Measurements from ENCODE around the gene UPP2.

The UPP2 gene

DNA sequence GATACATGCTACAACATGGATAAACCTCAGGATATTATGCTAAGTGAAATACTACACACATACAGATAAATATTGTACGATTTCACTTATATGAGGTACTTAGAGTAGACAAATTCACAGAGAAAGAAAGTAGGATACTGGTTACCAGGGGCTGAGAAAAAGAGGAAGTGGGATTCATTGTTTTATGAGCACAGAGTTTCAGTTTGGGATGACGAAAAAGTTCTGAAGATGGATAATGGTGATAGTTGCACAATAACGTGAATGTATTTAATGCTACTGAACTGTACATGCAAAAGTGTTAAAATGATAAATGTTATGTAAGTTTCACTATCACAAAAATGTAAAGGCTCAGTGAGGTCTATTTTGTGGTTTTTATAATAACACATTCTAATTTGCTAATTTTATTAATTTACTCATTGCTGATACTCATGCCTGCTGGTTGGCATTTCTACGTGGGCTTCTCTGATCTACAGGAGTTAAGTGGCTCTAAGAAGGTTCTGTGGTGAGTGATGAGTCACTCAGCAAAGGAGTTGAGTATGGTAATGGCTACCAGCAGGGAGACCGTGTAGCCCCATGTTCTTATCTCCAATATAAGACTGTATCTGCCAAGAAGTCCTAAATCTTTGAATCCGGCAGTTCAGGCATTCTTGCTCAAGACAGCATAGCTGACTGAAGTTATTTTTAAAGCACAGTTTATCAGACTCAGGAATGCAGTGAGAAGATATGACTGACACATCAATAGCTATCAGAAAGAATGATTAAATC is 41.1 kb downstream of the UPP2 start:
- FAIRE-seq: no peak

DNA sequence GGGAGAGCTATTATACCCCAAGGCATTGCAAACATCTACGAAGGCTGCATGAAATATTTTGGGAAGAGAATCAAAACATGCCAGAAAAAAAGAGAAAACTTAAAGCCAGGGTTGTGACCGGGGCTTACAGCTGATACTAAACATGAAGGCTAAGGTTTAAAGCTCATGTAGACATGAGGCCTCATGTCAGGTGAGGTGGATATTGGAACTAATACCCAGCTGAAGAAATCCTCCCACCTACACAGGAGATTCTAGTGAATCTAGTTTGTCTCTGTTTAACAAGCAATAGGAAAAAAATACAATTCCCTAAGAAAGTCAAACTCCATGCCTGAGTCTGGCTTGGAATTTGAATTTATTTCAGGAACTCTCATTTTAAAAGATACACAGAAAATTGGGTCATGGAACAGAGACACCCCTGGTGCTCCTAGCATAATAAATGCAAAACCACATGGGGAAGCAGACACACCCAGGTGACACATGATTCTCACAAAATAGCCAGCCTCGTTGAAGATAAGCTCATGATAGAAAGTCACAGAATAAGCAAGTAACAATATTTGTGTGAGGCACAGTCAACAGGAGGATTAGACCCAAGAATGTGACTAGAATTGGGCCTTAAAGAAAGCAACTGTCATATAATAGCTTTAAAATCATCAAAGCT is 42.2 kb downstream of the UPP2 start:
- FAIRE-seq: no peak

DNA sequence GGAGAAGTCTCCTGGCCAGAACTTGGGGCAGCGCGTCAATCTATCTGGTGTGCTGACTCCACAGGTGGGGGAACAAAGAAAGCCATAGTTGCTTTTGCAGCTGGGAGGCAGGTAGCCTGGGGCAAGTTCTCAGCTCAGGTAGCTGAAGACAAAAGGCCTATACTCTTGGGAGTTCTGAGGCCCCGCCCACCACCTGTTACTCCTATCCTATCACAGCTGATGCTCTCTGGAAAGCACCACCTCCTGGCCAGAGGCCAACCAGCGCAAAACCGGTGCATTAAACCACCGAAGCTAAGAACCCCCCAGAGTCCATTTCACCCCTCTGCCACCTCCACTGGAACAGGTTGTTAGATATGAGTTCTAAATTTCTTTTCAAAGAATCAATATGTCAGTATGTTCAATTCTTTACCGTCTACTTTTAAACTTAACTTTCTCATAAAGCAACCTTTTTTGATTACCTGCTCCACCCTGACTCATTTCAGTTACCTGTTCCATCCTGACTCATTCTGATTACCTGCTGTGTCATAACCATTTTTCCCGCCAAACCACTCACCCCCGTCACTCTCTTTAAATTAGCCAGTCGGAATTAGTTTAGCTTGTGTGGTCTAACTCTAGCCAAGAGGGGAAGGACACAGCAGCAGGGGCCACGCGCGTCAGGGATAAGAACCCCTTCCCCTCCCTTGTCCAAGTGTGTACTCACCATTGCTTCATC is 43.4 kb downstream of the UPP2 start:
- FAIRE-seq: no peak

DNA sequence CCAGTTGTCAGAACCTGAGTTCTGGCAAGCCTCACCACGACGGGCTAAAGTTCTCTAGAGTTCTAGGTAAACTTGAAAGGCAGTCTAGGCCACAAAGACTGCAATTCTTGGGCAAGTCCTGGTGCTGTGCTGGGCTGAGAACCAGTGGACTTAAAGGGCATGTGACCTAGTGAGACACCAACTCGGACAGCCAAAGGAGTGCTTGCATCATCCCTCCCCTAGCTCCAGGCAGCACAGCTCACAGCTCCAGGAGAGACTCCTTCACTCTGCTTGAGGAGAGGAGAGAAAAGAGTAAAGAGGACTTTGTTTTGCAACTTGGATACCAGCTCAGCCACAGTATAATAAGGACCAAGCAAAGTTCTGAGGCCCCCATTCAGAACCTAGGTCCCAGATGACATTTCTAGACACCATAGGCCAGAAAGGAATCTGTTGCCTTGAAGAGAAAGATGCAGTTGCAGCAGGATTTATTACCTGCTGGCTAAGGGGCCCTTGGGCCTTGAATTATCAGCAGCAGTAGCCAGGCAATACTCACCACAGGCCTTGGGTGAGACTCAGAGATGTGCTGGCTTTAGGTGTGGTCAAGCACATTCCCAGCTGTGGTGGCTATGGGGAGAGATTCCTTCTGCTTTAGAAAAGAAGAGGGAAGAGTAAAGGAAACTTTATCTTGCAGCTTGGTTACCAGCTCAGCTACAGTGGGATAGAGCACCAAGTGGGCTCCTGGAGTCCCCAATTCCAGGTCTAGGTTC is 51.8 kb downstream of the UPP2 start:
- no peak for FAIRE-seq

DNA sequence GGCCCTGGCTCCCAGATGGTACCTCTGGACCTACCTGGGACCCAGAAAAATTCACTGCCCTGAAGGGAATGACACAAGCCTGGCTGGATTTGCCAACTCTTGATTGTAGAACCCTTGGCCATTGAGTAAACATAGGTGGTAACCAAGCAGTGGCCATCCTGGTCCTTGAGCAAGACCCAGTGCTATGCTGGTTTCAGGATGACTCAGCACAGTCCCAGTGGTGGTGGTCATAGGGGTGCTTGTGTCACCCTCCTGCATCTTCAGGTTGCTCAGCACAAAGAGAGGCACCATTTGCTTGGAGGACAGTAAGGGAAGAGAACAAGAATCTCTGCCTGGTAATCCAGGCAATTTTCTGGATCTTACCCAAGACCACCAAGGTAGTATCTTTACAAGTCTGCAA is 52.9 kb downstream of the UPP2 start:
- FAIRE-seq: no peak

DNA sequence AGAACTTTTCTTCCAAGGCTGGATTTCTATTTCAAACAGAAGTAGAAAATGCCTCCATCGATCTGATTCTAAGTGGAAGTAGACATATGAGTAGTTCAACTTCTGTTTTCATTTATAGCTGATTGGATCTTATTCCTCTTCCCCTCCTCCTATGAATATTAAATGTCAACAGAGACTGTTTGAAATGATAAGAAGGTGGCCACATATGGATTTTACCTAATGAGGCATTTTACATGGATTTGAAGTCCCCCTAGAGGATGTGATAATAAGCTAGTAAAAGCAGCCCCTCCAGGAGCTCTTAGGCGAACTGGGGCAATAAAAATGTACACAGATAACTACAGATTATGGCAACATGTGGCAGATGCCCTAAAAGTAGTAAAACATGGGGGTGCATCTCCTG is 71.0 kb downstream of the UPP2 start:
- FAIRE-seq: no peak

DNA sequence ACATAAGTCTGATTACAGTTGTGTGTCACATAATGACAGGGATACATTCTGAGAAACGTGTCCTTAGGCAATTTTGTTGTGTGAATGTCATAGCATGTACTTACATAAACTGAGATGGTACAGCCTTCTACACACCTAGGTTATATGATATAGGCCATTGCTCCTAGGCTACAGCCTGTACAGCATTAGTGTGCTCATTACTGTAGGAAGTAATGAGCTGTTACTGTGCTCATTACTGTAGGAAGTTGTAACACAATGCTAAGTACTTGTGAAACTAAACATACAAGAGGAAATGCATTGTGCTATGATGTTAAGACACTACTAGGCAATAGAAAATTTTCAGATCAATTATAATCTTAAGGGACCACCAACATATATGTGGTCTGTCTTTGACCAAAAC is 72.8 kb downstream of the UPP2 start:
- no peak for FAIRE-seq

DNA sequence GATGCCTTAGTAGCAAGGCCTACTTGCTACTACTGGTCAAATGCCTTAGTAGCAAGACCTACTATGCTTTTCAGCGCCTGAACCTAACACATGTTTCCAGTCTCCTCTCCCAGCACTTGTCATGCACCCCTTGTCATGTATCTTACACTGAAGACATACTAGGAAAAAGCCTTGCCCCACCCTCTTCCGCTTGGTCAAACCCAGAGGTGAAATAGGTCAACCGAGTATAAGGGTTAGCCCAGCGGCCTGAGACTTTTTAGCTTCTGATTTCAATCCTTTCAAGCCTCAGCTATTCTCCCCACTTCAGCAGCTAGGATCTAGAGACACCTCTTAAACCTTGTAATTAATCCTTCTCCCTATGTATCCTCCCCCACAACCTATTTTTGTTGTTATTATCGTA is 73.3 kb downstream of the UPP2 start:
- no peak for FAIRE-seq

DNA sequence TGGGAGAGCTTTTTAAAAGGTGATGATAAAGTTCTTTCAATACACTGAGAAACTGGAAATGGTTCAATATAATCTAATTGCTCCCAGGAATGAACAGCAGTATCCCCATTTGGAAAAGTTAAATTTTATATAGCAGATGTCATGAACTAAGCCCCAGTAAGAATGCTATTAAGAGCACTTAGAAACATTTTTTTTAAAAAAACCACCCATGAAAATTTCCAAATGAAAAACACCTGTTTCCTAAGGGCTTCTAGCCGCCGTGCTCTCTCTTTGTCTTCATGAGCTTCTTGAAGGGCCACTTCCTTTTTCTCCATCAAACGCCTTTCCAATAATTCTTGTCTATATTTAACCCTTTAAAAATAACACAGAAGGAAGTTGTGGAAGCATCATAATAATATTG is 77.0 kb downstream of the UPP2 start:
- FAIRE-seq: no peak

DNA sequence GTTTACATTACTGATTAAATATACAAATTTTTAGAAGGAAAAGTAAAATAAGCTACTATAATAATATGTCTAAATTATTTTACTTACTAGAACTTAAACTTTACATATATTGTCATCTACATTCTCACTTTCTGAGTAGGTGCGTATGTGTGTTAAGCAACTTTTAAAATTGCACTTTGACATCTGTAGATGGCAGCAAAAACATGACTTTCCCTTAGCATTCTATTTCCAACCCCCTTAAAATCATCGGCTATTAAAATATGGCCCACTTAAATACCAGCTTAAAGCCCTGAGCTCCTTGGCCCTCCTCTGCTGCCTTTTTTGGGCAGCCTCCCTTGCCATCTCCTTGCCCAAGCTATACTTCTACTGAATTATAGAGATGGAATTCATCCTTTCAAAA is 78.0 kb downstream of the UPP2 start:
- FAIRE-seq: peak; percentile 88

DNA sequence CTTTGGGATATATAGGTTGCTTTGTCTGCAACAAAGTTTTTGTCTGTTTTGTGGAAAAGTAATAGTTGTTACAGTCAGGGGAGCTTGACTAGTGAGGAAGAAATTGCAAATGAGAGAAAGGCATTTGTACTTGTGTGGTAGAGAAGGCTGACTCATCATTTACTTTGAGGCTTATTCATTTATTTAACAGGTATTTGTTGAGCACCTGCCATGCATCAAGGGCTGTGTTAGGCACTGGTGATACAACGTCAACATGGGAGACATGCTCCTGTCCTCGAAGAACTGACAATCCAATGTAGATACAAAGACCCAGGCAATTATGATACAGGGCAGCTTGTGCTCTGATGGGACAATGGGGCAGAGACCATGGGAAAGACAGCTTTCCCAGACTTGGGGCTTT is 79.5 kb downstream of the UPP2 start:
- no peak for FAIRE-seq

DNA sequence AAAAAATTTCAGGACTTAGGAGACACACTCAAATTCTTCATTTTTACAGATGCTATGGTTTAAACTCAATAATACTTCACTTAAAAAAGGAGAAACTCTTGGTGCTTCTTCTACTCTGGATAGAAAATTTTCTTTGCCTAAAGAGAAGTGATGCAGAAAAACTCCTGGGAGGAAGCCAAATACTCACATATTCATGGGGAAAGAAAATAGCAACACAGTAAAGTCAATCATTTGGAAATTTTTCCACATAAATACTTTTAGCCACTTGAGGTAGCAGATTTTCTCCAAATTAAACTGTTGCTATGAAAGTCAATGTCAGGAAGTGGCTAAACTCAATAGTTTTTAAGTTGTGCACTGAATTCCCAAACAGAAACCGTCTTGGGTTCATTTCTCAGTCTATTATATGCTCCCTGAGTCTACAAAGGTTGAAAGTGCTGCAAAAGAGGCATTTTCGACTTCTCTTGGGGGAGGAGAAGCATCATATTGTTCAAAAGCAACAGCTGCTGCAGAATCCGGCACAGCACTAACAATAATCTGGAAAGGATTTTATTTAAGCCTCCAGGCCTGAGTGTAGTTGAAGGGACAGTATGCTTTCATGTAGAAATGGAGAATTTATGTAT is 81.1 kb downstream of the UPP2 start:
- no peak for FAIRE-seq

DNA sequence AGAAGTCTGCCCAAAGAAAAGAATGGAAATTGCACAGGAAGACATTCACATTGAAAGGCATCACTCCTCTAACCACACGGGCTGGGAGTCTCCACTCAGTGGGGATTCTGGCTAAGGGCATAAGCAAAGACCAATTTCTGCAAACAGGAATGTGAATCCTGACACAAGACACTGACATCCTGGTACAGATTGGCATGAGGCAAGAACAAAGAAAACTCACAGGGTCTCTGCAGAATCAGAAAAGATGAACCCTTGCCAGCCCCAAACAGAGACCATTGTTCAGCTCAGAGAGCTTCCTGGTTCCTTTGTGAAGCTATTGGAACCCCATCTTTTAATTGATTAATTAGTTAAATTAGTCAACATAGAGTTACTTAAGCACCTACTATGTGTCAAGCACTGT is 82.3 kb downstream of the UPP2 start:
- FAIRE-seq: no peak

DNA sequence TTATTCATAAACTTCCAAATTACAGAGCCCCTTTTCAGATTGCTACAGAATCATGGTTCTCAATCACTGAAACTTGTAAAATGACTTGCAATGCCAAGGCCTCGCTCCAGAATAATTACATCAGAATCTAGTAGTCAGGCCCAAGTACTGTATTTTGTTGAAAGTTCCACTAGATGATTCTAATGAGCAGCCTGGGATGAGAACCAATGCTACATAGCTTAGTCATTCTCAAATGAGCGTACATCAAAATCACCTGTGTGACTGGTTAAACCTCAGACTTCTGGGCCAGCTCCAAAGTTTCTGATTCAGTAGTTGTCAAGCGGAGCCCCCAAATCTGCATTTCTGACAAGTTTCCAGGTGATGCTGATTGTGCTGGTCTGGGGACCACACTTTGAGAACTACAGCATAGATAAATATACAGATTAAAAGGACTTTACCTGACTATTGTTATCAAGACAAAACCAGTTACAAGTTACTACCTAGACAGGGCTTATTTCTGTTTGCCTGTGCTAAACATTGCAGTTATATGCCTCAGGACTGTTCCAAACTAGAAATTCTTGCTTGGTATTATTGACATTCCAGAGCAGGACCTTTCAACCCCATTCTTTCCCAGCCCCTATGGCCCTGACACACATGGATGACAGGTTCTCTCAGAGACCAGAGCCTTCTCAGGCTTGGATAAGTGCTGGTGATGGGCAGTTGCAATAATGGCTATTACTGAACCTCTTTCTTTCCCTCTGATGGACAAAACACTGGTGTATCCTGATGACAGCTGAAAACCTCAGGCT is 83.1 kb downstream of the UPP2 start:
- no peak for FAIRE-seq
